Measurements from ENCODE around the gene ATF7IP2. TPM values are rescaled to one million over a fixed set of nuclear protein-coding genes. Genes with fewer than 3 reads are reported as not detected.

ATF7IP2 gene
- total and polyA plus RNA-seq, 9 of the 15 experiments (the other 6 are each of a cell fraction or from before 2014, with no cell fraction given) = 131 to 515 (median 196) TPM

- no peak for TF ChIP-seq ARID4B (CRISPR knock-in tag; IDR thresholded peaks at IDR 0.05)
- TF ChIP-seq CHAMP1 (IDR thresholded peaks at IDR 0.05) = peak; percentile 95
- no peak for TF ChIP-seq EHMT2 (IDR thresholded peaks at IDR 0.05)
- TF ChIP-seq CBX1 (IDR thresholded peaks at IDR 0.05; ENCODE audit: low read depth) = 0 out of 2 replicates have a peak, but pooled peaks have one; percentile 23
- TF ChIP-seq CC2D1A (IDR thresholded peaks at IDR 0.05) = peak; percentile 91; the same call in 1 of the 2 replicates
- peak; percentile 48 to 54; a peak in 1 of 4 replicates for TF ChIP-seq KDM1A (IDR thresholded peaks at IDR 0.05)
These were observed 115.3 kb downstream of the ATF7IP2 start (continued) for GRCh38 chr16:10501016-10501607.
